GM21381 (cell line): ENCODE data around the gene CTU2.

Experiments used
- ATAC-seq: cut with Tn5 transposase; IDR thresholded peaks from one replicate; pipeline ENCODE4 v1.9.1; 2021; ENCODE audit warnings: mild to moderate bottlenecking, moderate library complexity; ENCODE audit not compliant: unreplicated experiment

Gene CTU2

GRCh38 chr16:88742896-88743605 lies 36.7 kb downstream of the CTU2 start:
- no peak for ATAC-seq

DNA sequence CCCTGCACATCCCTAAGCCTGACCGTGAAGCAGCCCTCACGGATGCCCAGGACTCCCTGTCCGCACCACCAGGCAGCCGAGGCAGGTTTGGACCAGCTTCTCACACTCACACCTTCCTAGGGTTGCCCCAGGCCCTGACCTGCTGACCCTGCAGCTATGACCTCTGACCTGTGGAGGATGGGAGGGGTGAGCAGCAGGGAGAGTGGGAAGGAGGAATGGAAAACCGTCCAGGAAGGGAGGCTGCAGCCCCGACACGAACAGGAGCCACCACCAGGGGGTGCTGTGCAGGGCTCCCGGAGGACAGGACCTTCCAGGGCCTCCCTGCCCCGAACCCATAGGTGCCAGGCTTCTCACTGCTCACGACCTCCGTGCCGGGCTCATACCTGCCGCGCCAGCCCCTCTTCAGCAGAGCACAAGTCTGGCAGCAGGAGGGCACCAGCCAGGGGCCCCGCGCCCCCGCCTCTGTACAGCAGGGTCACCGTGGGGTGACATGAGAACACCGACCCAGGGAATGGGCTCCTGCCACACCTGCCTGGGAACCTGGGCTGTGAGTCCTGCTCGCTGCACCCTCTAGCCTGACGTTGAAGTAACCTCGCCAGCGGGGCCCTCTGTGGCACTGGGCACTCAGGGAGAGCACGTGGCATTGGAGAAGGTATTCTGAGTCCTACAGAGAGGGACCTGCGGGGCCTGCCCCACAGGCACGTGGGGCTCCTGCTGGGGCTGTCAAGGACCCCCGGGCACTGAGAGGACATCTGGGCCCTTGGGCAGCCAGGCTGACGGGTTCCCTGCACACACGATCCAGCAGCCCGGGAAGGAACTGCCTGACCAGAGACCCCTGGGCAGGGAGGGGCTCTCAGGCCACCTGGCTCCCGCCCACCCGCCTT lies 37.6 kb downstream of the CTU2 start:
- ATAC-seq: no peak

GRCh38 chr16:88744577-88745521 lies 38.5 kb downstream of the CTU2 start:
- ATAC-seq: no peak

DNA sequence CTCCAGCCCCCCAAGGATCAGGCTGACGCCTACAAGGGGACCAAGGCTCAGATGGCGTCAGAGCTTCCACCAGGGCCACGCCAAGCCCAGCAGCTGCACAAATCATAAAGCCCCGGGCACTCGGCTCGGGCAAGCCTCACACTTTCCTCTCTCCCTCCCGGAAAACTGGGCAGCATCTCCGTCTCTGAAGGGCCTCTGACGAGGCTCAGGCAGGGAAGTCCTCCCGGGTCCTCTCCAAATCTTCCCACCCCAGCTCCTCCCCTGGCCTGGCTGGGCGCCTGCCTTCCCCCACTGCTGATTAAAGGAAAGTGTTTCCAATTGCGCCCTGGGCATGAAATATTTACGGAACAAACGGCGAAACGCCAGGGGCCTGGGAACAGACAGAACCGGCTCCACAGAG lies 40.2 kb downstream of the CTU2 start:
- ATAC-seq: no peak

DNA sequence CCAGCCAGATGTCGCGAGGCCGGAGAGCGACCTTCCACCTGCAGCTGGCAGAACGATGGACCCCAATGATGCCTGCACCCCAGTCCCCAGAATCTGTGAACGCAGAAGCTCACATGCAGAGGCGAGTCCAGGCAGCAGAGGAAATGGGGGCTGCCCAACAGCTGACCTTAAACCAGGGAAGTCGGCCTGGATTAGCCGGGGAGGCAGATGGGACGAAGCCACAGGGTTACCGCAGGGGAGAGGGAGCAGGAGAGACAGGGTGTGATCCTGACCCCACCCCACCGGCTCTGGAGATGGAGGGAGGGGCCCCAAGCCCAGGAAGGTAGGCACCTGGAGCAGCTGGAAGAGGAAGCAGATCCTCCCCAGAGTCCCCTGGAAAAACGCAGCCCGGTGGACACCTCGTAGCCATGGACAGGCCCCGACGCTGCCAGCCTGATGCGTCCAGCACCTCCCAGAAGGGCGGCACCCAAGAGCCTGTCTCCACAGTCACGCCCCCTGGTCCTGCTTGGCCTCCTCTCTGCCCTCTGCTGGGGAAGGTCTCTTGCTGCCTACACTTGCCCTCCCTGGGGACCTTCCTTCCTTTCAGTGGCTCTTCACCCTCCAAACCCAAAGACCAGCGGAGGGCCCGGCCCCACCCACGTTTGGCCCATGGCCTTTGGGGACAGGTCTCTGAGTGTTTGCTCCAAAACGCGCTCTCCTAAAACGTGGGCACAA lies 41.4 kb downstream of the CTU2 start:
- ATAC-seq: no peak

DNA sequence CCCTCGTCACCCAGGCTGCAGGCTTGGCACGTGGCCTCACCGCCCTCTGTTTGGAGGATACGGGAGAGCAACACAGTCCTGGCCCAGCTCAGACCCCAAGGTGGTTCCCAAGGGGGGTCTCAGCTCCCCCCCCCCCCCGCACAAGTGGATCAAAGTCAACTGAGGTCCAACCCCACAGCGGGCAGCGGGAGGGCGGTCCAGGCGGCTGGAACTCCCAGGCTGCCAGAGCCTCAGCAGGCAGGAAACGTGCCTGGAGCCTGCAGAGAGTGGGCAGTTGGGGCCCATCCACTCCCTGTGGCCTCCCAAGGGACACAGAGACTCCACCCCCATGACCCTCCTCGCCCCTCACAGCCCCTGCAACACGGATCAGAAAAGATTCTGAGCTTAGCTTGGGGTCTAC lies 42.1 kb downstream of the CTU2 start:
- no peak for ATAC-seq

- no peak for ATAC-seq
Observed at GRCh38 chr16:88749358-88749757, 43.1 kb downstream of the CTU2 start.

GRCh38 chr16:88750854-88751253 lies 44.6 kb downstream of the CTU2 start:
- no peak for ATAC-seq

GRCh38 chr16:88752386-88753002 lies 46.2 kb downstream of the CTU2 start:
- ATAC-seq: no peak

DNA sequence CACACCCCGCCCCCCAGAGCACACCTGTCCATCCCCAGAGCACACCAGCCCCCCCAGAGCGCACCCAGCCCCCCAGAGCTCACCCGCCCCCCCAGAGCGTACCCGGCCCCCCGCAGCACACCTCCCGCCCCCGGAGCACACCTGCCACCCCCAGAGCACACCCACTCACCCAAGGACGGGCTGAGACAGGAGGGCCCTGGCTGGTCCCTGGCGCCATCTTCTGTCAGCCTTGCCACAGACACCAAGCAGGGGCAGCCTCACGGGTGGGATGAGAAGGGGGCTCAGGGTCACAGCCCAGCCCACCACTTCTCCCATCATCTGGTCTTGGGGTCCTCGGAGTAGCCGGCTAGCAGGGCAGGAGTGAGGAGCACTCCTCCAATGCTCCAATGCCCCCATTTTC lies 46.9 kb downstream of the CTU2 start:
- no peak for ATAC-seq

DNA sequence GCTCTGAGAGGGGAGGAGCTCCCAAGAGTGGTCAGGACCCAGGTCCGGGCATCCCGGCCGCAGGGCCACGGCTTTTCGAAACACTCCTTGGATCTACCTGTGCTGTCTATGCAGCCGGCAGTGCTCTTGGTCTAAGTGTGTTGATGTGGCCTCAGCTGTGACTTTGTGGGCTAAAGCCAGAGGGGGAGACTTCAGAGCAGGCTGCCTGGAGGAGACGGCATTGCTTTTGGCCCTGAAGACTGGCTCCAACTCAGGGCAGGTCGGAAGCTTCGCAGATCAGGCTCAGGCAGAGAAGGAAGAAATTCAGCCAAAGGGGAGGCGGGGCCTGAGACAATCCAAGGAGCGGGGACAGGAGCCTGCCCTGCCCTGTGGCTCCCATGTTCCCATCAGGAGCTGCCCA lies 47.3 kb downstream of the CTU2 start:
- no peak for ATAC-seq

DNA sequence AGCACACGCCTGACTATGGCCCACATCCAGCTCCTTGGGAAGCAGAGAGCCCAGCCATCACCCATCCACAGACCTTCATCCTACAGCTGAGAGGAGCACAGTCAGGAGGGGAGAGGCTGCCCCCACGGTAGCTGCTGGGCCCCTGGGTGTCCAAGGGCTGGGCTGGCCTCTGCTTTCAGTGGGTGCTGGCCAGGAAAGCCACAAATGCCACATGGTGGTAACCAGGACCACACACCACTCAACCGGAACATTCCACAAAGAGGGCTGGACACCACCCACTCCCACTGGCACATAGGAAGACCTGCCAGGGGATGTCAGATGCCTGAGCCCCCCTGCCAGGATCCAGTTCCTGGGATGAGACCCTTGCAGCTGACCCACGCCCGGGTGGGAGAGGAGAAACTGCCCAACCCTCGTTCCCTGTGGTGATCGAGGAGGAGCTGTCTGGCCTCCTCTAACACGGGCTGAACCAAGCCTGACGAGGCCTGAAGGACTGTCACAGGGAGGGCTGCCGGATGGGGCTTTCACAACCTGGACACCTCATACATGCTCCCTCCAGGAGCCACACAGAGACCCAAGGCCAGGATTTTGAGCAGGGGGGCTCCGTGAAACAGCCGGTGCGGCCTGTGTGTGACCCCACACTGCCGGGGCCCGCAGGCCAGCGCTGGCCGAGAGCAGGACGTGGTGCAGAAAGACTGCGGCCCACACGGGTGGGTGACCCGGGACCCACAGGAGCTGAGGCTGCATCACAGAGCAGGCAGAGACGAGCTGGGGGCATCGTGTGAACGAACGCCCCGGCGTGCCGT lies 48.0 kb downstream of the CTU2 start:
- ATAC-seq: no peak

GRCh38 chr16:88754912-88755744 lies 48.8 kb downstream of the CTU2 start:
- ATAC-seq: no peak

- ATAC-seq: no peak
Observed at GRCh38 chr16:88755745-88756443, 49.6 kb downstream of the CTU2 start.

GRCh38 chr16:88758227-88758943 lies 52.1 kb downstream of the CTU2 start:
- no peak for ATAC-seq

DNA sequence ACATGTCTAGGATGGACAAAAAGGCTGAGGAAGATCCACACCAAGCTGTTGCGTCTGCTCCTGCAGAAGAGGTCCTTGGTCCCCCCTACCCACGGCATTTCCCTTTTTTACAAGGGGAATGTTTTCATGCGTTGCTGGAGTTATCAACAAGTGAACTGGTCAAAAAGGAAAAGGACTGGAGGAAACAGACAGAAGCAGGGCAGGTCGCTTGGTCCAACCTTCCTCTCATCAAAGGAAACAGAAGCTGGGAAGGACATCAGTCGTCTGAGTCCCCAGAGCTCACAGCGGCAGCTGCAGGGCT lies 52.6 kb downstream of the CTU2 start:
- no peak for ATAC-seq

GRCh38 chr16:88759245-88759975 lies 53.1 kb downstream of the CTU2 start:
- ATAC-seq: no peak
